Islet of Langerhans (tissue), 1 donor: ENCODE measurements around the gene JAKMIP2.
A peak's percentile ranks its signal among the peaks of the same experiment; 100 is the strongest.
"Not testable (repeated sequence)": the region's sequence is repeated elsewhere in the genome, so short reads cannot be mapped to it uniquely, and the experiment has no call there.

Experiments used
- FAIRE-seq: peaks from one replicate; lab custom pipeline; 2011; peaks lifted over from hg19 to GRCh38; lab: Jason Lieb, UNC

Gene JAKMIP2

DNA sequence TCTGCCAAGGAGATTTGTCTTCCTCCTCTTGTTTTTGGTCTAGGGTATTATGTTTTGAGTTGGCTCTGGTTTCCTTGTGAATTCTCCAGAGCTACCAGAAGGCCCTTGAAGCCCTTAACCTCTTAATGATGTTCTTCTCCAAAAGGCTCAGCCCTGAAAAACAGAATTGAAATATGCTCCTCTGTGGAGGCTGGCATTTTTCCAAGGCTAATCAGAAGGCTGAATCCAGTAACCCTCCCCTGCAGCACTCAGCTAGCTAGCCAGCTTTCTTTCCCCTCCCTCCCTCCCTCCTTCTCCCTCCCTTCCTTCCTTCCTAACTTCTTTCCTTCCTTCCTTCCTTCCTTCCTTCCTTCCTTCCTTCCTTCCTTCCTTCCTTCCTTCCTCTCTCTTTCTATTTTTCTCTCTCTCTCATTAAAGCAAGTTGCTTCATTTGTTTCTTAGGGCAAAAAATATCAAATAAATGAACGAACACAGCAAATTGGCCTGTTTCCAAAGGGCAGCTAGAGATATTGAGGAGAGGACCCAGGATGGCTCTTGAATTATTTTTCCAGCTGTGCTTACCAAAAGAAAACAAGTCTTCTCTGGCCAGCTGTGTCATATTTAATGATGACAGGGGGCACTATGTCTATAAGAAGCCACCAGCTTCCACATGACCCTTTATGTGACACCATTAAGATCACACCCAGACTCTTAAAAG is 38.7 kb downstream of the JAKMIP2 start:
- no peak for FAIRE-seq

GRCh38 chr5:147743012-147743411 is 39.5 kb downstream of the JAKMIP2 start:
- no peak for FAIRE-seq

DNA sequence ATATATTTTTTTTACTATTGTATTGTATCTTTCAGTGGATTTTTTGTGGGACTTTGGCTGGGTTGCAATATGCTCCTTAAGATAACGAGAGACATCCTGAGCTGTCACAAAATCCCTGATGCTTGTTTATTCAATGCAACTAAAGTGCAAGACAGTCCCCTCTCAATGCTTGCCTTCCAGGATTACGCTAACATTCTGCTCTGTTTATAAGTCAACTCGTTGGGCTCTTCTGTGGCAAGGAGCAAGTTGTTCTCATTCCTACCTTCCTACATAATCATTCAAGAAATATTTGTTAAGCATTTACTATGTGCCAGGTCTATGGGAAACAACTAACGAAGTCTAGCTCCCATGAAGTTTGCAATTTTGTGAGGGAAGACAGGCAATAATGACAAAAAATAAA is 40.4 kb downstream of the JAKMIP2 start:
- no peak for FAIRE-seq

GRCh38 chr5:147740864-147741263 is 41.7 kb downstream of the JAKMIP2 start:
- FAIRE-seq, result peak; percentile 84

GRCh38 chr5:147737921-147738320 is 44.6 kb downstream of the JAKMIP2 start:
- FAIRE-seq, result peak; percentile 13

GRCh38 chr5:147735621-147736125 is 46.9 kb downstream of the JAKMIP2 start:
- FAIRE-seq, result peak; percentile 60

DNA sequence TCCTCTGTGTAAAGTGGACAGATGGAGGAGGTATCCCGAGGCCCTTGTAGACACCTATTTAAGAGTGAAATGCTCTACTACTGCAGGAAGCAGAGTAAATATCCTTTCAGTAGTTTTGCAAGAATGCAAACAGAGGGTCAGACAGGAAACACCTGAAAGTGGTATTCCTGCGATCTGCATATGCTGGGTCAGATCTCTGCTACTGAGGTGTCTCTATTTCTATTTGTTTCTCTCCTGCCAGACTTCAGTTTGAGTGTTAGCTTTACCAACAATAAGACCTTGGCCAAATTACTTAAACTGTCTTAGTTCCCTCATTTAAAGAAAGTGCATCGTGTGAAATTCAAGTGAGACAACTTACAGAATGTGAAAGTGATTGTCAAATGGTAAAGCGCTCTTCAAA is 47.6 kb downstream of the JAKMIP2 start:
- FAIRE-seq, result no peak

- no peak for FAIRE-seq
These were observed 49.5 kb downstream of the JAKMIP2 start for GRCh38 chr5:147733075-147733474.

DNA sequence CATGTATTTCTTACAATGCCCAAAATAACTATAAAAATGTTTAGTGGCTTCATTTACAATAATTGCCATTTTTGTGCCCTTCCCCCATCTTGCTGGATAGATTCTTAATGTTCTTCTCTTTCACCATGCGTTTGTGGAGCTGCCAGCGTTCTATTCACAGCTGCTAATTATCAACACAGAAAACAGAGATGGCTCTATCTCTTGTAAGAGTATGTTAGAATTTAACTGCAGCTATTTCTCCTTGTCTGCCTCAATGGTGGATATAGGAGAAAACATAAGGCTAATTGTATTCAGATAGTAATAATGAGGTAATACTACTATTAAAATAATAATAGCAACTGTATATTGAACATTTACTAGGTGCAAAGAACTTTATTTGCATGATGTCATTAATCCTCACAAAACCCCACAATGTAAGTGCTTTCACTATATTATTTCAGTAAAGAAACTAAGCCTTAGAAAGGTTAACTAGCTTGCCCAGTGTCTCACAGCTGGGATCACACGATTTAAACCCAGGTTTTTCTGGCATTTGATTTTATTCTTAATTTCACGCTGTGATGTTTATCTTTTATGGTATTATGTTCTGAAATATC is 50.1 kb downstream of the JAKMIP2 start:
- no peak for FAIRE-seq

GRCh38 chr5:147731431-147732290 is 50.9 kb downstream of the JAKMIP2 start:
- FAIRE-seq, result peak; percentile 61

DNA sequence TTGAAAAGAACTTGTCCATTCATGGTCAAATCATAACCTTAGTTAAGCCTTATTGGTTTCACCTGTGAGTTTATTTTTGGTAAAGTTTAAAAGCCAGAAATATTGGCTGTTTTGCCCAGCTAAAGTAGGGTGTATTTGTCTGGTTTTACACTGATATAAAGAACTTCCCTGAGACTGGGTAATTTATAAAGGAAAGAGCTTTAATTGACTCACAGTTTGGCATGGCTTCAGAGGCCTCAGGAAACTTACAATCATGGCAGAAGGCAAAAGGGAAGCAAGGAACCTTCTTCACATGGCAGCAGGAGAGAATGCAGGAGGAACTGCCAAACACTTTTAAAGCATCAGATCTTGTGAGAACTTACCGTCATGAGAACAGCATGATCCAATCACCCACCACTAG is 55.3 kb downstream of the JAKMIP2 start:
- no peak for FAIRE-seq

DNA sequence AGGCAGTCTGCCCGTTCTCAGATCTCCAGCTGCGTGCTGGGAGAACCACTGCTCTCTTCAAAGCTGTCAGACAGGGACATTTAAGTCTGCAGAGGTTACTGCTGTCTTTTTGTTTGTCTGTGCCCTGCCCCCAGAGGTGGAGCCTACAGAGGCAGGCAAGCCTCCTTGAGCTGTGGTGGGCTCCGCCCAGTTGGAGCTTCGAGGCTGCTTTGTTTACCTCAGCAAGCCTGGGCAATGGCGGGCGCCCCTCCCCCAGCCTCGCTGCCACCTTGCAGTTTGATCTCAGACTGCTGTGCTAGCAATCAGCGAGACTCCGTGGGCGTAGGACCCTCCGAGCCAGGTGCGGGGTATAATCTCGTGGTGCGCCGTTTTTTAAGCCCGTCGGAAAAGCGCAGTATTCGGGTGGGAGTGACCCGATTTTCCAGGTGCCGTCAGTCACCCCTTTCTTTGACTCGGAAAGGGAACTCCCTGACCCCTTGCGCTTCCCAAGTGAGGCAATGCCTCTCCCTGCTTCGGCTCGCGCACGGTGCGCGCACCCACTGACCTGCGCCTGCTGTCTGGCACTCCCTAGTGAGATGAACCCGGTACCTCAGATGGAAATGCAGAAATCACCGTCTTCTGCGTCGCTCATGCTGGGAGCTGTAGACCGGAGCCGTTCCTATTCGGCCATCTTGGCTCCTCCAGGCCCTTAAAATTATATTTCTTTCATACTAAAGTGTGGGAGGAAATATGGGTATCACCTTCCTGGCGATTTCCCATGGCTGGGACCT is 61.2 kb downstream of the JAKMIP2 start:
- FAIRE-seq, result not testable (repeated sequence)

- FAIRE-seq, result peak; percentile 21
These were observed 68.8 kb downstream of the JAKMIP2 start for GRCh38 chr5:147713550-147714295.

GRCh38 chr5:147712598-147712997 is 69.9 kb downstream of the JAKMIP2 start:
- FAIRE-seq, result no peak

- FAIRE-seq, result peak; percentile 58
These were observed 70.5 kb downstream of the JAKMIP2 start for GRCh38 chr5:147712019-147712418.

DNA sequence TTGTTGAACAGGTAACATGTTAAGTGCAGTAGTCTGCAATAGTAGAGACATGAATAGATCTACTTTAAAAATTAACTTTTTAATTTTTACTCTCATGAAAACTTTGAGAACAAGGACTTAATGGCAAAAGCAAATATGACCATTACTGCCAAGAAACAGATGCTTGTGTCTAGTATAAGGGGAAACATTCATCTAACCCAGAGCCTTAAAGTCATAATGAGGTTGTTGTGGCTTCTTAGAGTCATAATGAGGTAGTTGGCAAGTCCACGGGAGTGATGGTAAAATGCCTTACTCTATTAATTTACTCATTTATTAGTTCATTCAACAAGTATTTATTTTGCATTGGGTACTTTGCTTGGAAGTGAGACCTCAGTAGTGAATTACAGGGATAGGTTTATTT is 71.5 kb downstream of the JAKMIP2 start:
- no peak for FAIRE-seq

GRCh38 chr5:147708708-147709107 is 73.8 kb downstream of the JAKMIP2 start:
- no peak for FAIRE-seq

- FAIRE-seq, result no peak
These were observed 78.0 kb downstream of the JAKMIP2 start for GRCh38 chr5:147704544-147704943.

GRCh38 chr5:147701468-147701867 is 81.1 kb downstream of the JAKMIP2 start:
- FAIRE-seq, result no peak

GRCh38 chr5:147699496-147700088 is 82.9 kb downstream of the JAKMIP2 start:
- no peak for FAIRE-seq

DNA sequence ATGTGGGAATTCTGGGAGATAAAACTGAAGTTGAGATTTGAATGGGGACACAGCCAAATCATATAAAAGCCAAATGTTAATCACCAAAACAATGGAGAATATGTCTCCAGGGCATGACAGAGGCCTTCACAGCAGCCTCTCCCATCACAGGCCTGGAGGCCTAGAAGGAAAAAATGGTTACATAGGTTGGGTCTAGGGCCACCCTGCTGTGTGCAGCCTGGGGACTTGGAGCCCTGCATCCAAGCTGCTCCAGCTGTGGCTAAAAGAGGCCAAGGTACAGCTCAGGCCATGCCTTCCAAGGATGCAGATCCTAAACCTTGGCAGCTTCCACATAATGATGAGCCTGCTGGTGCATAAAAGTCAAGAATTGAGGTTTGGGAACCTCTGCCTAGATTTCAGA is 85.1 kb downstream of the JAKMIP2 start:
- FAIRE-seq, result no peak
